CD14-positive monocyte (primary cell): ENCODE measurements around the gene PBOV1. TPM values are rescaled to one million over a fixed set of nuclear protein-coding genes. Genes with fewer than 3 reads are reported as not detected.

Experiments
- DNase-seq, 3 donors: peaks; one replicate each; pipeline ENCODE4 v3.0.0-alpha.2; 2011 to 2022
- H2AFZ ChIP-seq: 2 replicates; pipeline ENCODE4 v1.6.0; 2012; ENCODE audit warnings: mild to moderate bottlenecking, low read depth, low read length, inconsistent platforms; ENCODE audit not compliant: insufficient read depth, poor library complexity, severe bottlenecking
- H3K27ac ChIP-seq, 2 donors: 1 replicate in 1 of 2; 2 replicates in 1 of 2; pipeline ENCODE4 v1.5.1; 2012 to 2013; ENCODE audit warnings: low read length in 2 of 2, control low read depth in 1 of 2, inconsistent platforms in 1 of 2, low read depth in 1 of 2, mild to moderate bottlenecking in 1 of 2
- H3K27me3 ChIP-seq, 2 donors: one replicate each; pipeline versions ENCODE4 v1.6.0 to v1.6.1; 2011 to 2013; ENCODE audit warnings: low read length in 2 of 2; ENCODE audit not compliant: control insufficient read depth in 2 of 2, insufficient read depth in 2 of 2
- H3K36me3 ChIP-seq, 2 donors: replicated peaks in 1 of 2; 1 replicate in 1 of 2; 2 replicates in 1 of 2; pipeline versions ENCODE4 v1.5.1 to v1.6.1; 2012 to 2013; ENCODE audit warnings: low read length in 2 of 2, control low read depth in 1 of 2, inconsistent platforms in 1 of 2, mild to moderate bottlenecking in 1 of 2; ENCODE audit not compliant: insufficient read depth in 2 of 2, control insufficient read depth in 1 of 2
- H3K4me1 ChIP-seq, 2 donors: 1 replicate in 1 of 2; 2 replicates in 1 of 2; pipeline versions ENCODE4 v1.5.1 to v1.6.1; 2012 to 2013; ENCODE audit warnings: low read length in 2 of 2, control low read depth in 1 of 2, inconsistent platforms in 1 of 2, mild to moderate bottlenecking in 1 of 2, moderate library complexity in 1 of 2; ENCODE audit not compliant: insufficient read depth in 2 of 2, control insufficient read depth in 1 of 2
- H3K4me2 ChIP-seq: replicated peaks from 2 replicates; pipeline ENCODE3; 2012; ENCODE audit warnings: low read length, moderate library complexity, mild to moderate bottlenecking; ENCODE audit not compliant: poor library complexity, severe bottlenecking; ENCODE audit errors: extremely low read depth
- H3K4me3 ChIP-seq, 3 experiments: fragments of 200-600 bp in 1 of 3; sonication (generic) in 1 of 3; replicated peaks in 1 of 3; 1 replicate in 2 of 3; 2 replicates in 1 of 3; pipeline ENCODE4 v1.5.1; 2011 to 2013; ENCODE audit warnings: low read length in 3 of 3, mild to moderate bottlenecking in 3 of 3, control low read depth in 2 of 3, low read depth in 2 of 3, inconsistent platforms in 1 of 3, moderate library complexity in 1 of 3
- H3K79me2 ChIP-seq: 2 replicates; pipeline ENCODE4 v1.6.0; 2012; ENCODE audit warnings: mild to moderate bottlenecking, control low read depth, inconsistent platforms, low read length, moderate library complexity; ENCODE audit not compliant: insufficient read depth
- H3K9ac ChIP-seq: 2 replicates; pipeline ENCODE4 v1.6.0; 2017; ENCODE audit warnings: low read length, mild to moderate bottlenecking; ENCODE audit not compliant: insufficient read depth, poor library complexity, severe bottlenecking
- H3K9me3 ChIP-seq, 2 donors: replicated peaks in 1 of 2; 1 replicate in 1 of 2; 2 replicates in 1 of 2; pipeline versions ENCODE4 v1.5.1 to v1.6.1; 2012 to 2013; ENCODE audit warnings: low read length in 2 of 2, control low read depth in 1 of 2; ENCODE audit not compliant: control insufficient read depth in 1 of 2, insufficient read depth in 1 of 2
- H4K20me1 ChIP-seq: 2 replicates; pipeline ENCODE4 v1.6.0; 2012; ENCODE audit warnings: mild to moderate bottlenecking, low read length, control low read depth, moderate library complexity; ENCODE audit not compliant: insufficient read depth
- H3K27ac Mint-ChIP-seq, 7 donors: one replicate each; pipeline ENCODE4 v1.8.0; 2020; ENCODE audit warnings: mild to moderate bottlenecking in 7 of 7, mixed read lengths in 7 of 7, moderate library complexity in 6 of 7, inconsistent platforms in 2 of 7
- H3K27me3 Mint-ChIP-seq, 3 donors: one replicate each; pipeline ENCODE4 v1.8.0; 2021 to 2022; ENCODE audit warnings: low read depth in 3 of 3, mild to moderate bottlenecking in 3 of 3, mixed read lengths in 3 of 3, moderate library complexity in 3 of 3, inconsistent platforms in 1 of 3
- H3K36me3 Mint-ChIP-seq, 2 donors: one replicate each; pipeline ENCODE4 v1.8.0; 2020; ENCODE audit warnings: mixed read lengths in 2 of 2, inconsistent platforms in 1 of 2, mild to moderate bottlenecking in 1 of 2
- H3K4me1 Mint-ChIP-seq: one replicate; pipeline ENCODE4 v1.8.0; 2020; ENCODE audit warnings: mild to moderate bottlenecking, mixed read lengths
- H3K4me3 Mint-ChIP-seq, 2 donors: one replicate each; pipeline ENCODE4 v1.8.0; 2020; ENCODE audit warnings: mild to moderate bottlenecking in 2 of 2, mixed read lengths in 2 of 2, moderate library complexity in 1 of 2
- H3K9me3 Mint-ChIP-seq, 7 donors: one replicate each; pipeline ENCODE4 v1.8.0; 2020 to 2022; ENCODE audit warnings: mixed read lengths in 7 of 7, mild to moderate bottlenecking in 6 of 7, moderate library complexity in 6 of 7, inconsistent platforms in 2 of 7
- CTCF ChIP-seq: fragments of 200-600 bp; IDR thresholded peaks from one replicate; pipeline ENCODE4 v1.8.0; 2022; ENCODE audit warnings: antibody characterized with exemption, mild to moderate bottlenecking
- WGBS: methylation state at CpG from one replicate; pipeline ENCODE4 v1.1.5; 2013; ENCODE audit warnings: missing lambda C conversion rate; ENCODE audit not compliant: insufficient coverage; 5-methylcytosine and 5-hydroxymethylcytosine counted together
- intact Hi-C, 2 donors: fragments of 100-400 bp; cut with micrococcal nuclease; formaldehyde crosslinking; loops; one replicate each; pipeline versions ENCODE4 v1.15.0 to v1.15.1; 2023
- polyA plus RNA-seq, 3 donors: library from polyadenylated mRNA; depleted of rRNA in 1 of 3; unstranded in 2 of 3; stranded (reverse) in 1 of 3; fragments of 300-500 nt in 2 of 3; fragments of >200 nt in 1 of 3; fragmentation: Illumina TruSeq in 2 of 3; gene quantifications; 1 replicate in 2 of 3; 2 replicates in 1 of 3; pipeline ENCODE4 v1.2.3, GENCODE V29; 2012 to 2021

Gene PBOV1
- polyA plus RNA-seq, 3 donors, result not detected

- H3K27ac Mint-ChIP-seq, result no peak overlapping the region
- peaks cover 5% of the 10 kb centered on the region for H3K4me1 Mint-ChIP-seq
These were observed 8.5 kb upstream of the PBOV1 start for GRCh38 chr6:138226700-138227315.

GRCh38 chr6:138225953-138226352 lies 7.7 kb upstream of the PBOV1 start:
- no peaks in the 10 kb centered on the region for H3K27me3 ChIP-seq
- no peak for DNase-seq
- H3K27ac ChIP-seq, result no peak overlapping the region
- H3K79me2 ChIP-seq, result no peaks in the 10 kb centered on the region
- H3K9ac ChIP-seq, result no peak overlapping the region
- no peaks in the 10 kb centered on the region for H3K9me3 ChIP-seq
- Mint-ChIP-seq H3K27me3 (peaks cover 0 to 5% (median 1%) of the 10 kb centered on the region in 3 donors), H3K4me3 (no peak overlapping the region), H3K27ac (no peak overlapping the region), H3K36me3 (no peaks in the 10 kb centered on the region), H3K4me1 (peaks cover 5% of the 10 kb centered on the region), H3K9me3 (no peaks in the 10 kb centered on the region)
- H4K20me1 ChIP-seq, result no peaks in the 10 kb centered on the region
- no peak overlapping the region for H3K4me3 ChIP-seq
- H2AFZ ChIP-seq, result no peak overlapping the region
- no peak overlapping the region for H3K4me2 ChIP-seq
- WGBS, result no CpG with 5 or more reads among the region's 4 CpGs
- no peaks in the 10 kb centered on the region for H3K36me3 ChIP-seq
- H3K4me1 ChIP-seq, result no peaks in the 10 kb centered on the region
- intact Hi-C loops, result no loop called here
- no peak for TF ChIP-seq CTCF

More at GRCh38 chr6:138226700-138227315, 8.5 kb upstream of the PBOV1 start:
- H4K20me1 ChIP-seq, result no peaks in the 10 kb centered on the region
- WGBS, result 100% methylated on average over 1 of the region's 4 CpGs
- intact Hi-C loops, result no loop called here
- no peaks in the 10 kb centered on the region for H3K79me2 ChIP-seq
- H3K27me3 ChIP-seq, result no peaks in the 10 kb centered on the region
- no peak overlapping the region for H3K4me3 ChIP-seq
- H3K9ac ChIP-seq, result no peak overlapping the region
- H3K36me3 ChIP-seq, result no peaks in the 10 kb centered on the region
- no peak overlapping the region for H3K4me2 ChIP-seq
- no peak overlapping the region for H2AFZ ChIP-seq
- H3K27ac ChIP-seq, result no peak overlapping the region
- no peaks in the 10 kb centered on the region for H3K36me3 Mint-ChIP-seq
- H3K4me3 Mint-ChIP-seq, result no peak overlapping the region
- H3K4me1 ChIP-seq, result no peaks in the 10 kb centered on the region
- peaks cover 0 to 5% (median 1%) of the 10 kb centered on the region in 3 donors for H3K27me3 Mint-ChIP-seq
- DNase-seq, result no peak
- no peaks in the 10 kb centered on the region for H3K9me3 ChIP-seq
- no peak for TF ChIP-seq CTCF
- no peaks in the 10 kb centered on the region for H3K9me3 Mint-ChIP-seq
